OCI-LY7 (cell line): ENCODE data around the gene SUSD3. TPM values are rescaled to one million over a fixed set of nuclear protein-coding genes. Genes with fewer than 3 reads are reported as not detected.

Experiments used
- BruUV-seq: library from RNA; stranded (reverse); fragments of 400-500 nt; replicated peaks from 2 replicates; lab custom pipeline; 2021; lab: Mats Ljungman, UMichigan
- CTCF ChIA-PET: fragments of 300-600 bp; sonication (Branson Sonifier 250); formaldehyde crosslinking; loops from one replicate; lab custom pipeline; 2022; ENCODE audit warnings: antibody characterized with exemption; ENCODE audit not compliant: unreplicated experiment; lab: Charles Lee
- POLR2A ChIA-PET: fragments of 300-600 bp; sonication (Branson Sonifier 250); formaldehyde crosslinking; loops from one replicate; lab custom pipeline; 2022; ENCODE audit warnings: antibody characterized with exemption; lab: Charles Lee
- DNase-seq: peaks from one replicate; pipeline ENCODE4 v3.0.0-alpha.2; 2015; ENCODE audit warnings: low spot score
- H2AFZ ChIP-seq: fragments of 200-600 bp; sonication (generic), shearing (Covaris generic); 2 replicates; pipeline ENCODE4 v1.6.1; 2014; ENCODE audit warnings: mild to moderate bottlenecking, antibody characterized with exemption, low read length, moderate library complexity
- H3K27ac ChIP-seq: fragments of 200-600 bp; sonication (generic); 2 replicates; pipeline ENCODE4 v1.5.1; 2014; ENCODE audit warnings: mixed run types, low read depth, mild to moderate bottlenecking, moderate library complexity, low read length, inconsistent platforms; ENCODE audit not compliant: poor library complexity, severe bottlenecking
- H3K36me3 ChIP-seq: fragments of 200-600 bp; sonication (generic); 2 replicates; pipeline ENCODE4 v1.6.1; 2014; ENCODE audit warnings: mild to moderate bottlenecking, antibody characterized with exemption, low read length, moderate library complexity, mixed read lengths; ENCODE audit not compliant: insufficient read depth
- H3K4me1 ChIP-seq: fragments of 200-600 bp; sonication (generic); 2 replicates; pipeline ENCODE4 v1.5.1; 2014; ENCODE audit warnings: mild to moderate bottlenecking, low read length; ENCODE audit not compliant: insufficient read depth, poor library complexity, severe bottlenecking
- H3K4me2 ChIP-seq: fragments of 200-600 bp; sonication (generic); 2 replicates; pipeline ENCODE4 v1.6.1; 2014; ENCODE audit warnings: mild to moderate bottlenecking, low read length
- H3K4me3 ChIP-seq: fragments of 200-600 bp; sonication (generic); 2 replicates; pipeline ENCODE4 v1.5.1; 2014; ENCODE audit warnings: mild to moderate bottlenecking, low read depth, low read length; ENCODE audit not compliant: poor library complexity, severe bottlenecking
- H3K79me2 ChIP-seq: fragments of 200-600 bp; sonication (generic); 2 replicates; pipeline ENCODE4 v1.6.1; 2016; ENCODE audit warnings: low read depth, mild to moderate bottlenecking, low read length, moderate library complexity, mixed read lengths; ENCODE audit not compliant: insufficient read depth
- H3K9me2 ChIP-seq: fragments of 200-600 bp; sonication (generic); 2 replicates; pipeline ENCODE4 v1.6.1; 2016; ENCODE audit warnings: mild to moderate bottlenecking, low read length, mixed read lengths; ENCODE audit not compliant: insufficient read depth
- H3K9me3 ChIP-seq: fragments of 200-600 bp; sonication (generic); 2 replicates; pipeline ENCODE4 v1.6.1; 2014; ENCODE audit warnings: mild to moderate bottlenecking, mixed run types, low read length, mixed read lengths
- H4K20me1 ChIP-seq: fragments of 200-600 bp; sonication (generic); 2 replicates; pipeline ENCODE4 v1.6.1; 2014; ENCODE audit warnings: mild to moderate bottlenecking, antibody characterized with exemption, low read length, moderate library complexity, mixed read lengths; ENCODE audit not compliant: insufficient read depth
- EZH2phosphoT487 ChIP-seq: fragments of 200-600 bp; sonication (generic); IDR thresholded peaks from 2 replicates; pipeline ENCODE4 v1.6.1; 2018; ENCODE audit warnings: low read depth, borderline replicate concordance, mild to moderate bottlenecking, mixed run types, antibody characterized with exemption, low read length, moderate library complexity, mixed read lengths
- intact Hi-C: fragments of 100-400 bp; cut with micrococcal nuclease; formaldehyde crosslinking; loops from one replicate; pipeline ENCODE4 v1.10.0; 2022; ENCODE audit not compliant: unreplicated experiment
- total RNA-seq, 2 experiments: library from RNA; depleted of rRNA in 1 of 2; stranded (reverse); fragments of >200 nt in 1 of 2; shearing (Covaris generic) in 1 of 2; gene quantifications; 2 replicates each; pipeline ENCODE4 v1.2.3, GENCODE V29; 2014 to 2022
- TF ChIP-seq, protein P1 (sequence below): fragments of 200-600 bp; sonication (generic); conservative IDR thresholded peaks from 2 replicates; pipeline ENCODE4 v1.5.1; 2014; ENCODE audit warnings: mild to moderate bottlenecking, antibody characterized with exemption, low read length, moderate library complexity, mixed read lengths

The SUSD3 gene
- total RNA-seq, 2 experiments from 2014 or later, result 94.1 to 201 TPM

- intact Hi-C loops, result loop anchor here (10.0 kb wide), 2 partner anchors 459 to 859 kb away; no protein-coding TSS in a partner anchor
- no peak for DNase-seq
- ChIA-PET POLR2A (interaction anchor here (0.7 to 1.3 kb wide), 4 partner anchors 9 to 47 kb away, joined by 3 read pairs; partner anchors contain the start of gene CARD19), CTCF (no interaction called here)
- Histone ChIP-seq H3K9me2 (no peaks in the 10 kb centered on the region), H4K20me1 (no peaks in the 10 kb centered on the region), H3K36me3 (no peaks in the 10 kb centered on the region), H3K4me2 (no peak overlapping the region), H3K9me3 (peaks cover 22% of the 10 kb centered on the region), H3K4me1 (peaks cover 24% of the 10 kb centered on the region), H3K79me2 (no peaks in the 10 kb centered on the region), H2AFZ (no peak overlapping the region), H3K4me3 (no peak overlapping the region), H3K27ac (no peak overlapping the region)
- no TSS peak for BruUV-seq
- TF ChIP-seq, protein P1, sequence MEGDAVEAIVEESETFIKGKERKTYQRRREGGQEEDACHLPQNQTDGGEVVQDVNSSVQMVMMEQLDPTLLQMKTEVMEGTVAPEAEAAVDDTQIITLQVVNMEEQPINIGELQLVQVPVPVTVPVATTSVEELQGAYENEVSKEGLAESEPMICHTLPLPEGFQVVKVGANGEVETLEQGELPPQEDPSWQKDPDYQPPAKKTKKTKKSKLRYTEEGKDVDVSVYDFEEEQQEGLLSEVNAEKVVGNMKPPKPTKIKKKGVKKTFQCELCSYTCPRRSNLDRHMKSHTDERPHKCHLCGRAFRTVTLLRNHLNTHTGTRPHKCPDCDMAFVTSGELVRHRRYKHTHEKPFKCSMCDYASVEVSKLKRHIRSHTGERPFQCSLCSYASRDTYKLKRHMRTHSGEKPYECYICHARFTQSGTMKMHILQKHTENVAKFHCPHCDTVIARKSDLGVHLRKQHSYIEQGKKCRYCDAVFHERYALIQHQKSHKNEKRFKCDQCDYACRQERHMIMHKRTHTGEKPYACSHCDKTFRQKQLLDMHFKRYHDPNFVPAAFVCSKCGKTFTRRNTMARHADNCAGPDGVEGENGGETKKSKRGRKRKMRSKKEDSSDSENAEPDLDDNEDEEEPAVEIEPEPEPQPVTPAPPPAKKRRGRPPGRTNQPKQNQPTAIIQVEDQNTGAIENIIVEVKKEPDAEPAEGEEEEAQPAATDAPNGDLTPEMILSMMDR, result no peak
- TF ChIP-seq EZH2phosphoT487, result no peak
Measured at GRCh38 chr9:93105620-93106019, 47.1 kb downstream of the SUSD3 start.

DNA sequence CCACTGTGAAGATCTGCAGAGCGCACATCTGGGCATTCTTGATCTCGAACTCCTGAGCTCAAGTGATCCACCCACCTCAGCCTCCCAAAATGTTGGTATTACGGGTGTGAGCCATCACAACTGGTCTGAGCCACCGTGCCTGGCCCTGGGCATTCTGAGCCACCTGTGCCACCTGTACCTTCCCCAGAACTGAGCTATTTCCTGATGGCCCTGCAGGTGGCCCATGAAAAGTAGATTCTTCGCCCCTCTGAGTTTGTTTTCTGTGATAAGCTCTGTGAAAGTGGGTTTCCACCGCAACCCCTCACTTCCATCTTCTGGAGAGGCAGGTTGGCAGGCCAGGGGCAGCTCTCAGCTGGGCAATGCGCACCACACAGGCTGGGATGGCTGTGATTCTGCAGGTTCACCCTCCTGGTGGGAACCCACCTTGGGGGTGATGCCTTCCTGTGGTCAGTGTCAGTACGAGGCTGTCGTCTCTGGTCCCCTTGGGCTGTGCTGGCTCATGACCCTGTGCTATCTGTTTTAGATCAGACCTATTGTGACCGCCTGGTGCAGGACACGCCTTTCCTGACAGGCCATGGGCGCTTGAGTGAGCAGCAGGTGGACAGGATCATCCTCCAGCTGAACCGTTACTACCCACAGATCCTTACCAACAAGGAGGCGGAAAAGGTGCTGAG, 48.8 kb downstream of the SUSD3 start:
- H3K27ac ChIP-seq, result no peak overlapping the region
- no peaks in the 10 kb centered on the region for H4K20me1 ChIP-seq
- TF ChIP-seq, protein P1, result no peak
- TF ChIP-seq EZH2phosphoT487, result no peak
- no peaks in the 10 kb centered on the region for H3K36me3 ChIP-seq
- H2AFZ ChIP-seq, result no peak overlapping the region
- no peak overlapping the region for H3K4me3 ChIP-seq
- H3K4me1 ChIP-seq, result peaks cover 31% of the 10 kb centered on the region
- DNase-seq, result no peak
- H3K4me2 ChIP-seq, result no peak overlapping the region
- H3K79me2 ChIP-seq, result no peaks in the 10 kb centered on the region
- ChIA-PET CTCF (interaction anchor here (0.6 kb wide), 1 partner anchor 570 kb away, joined by 3 read pairs; no protein-coding TSS in a partner anchor), POLR2A (interaction anchor here (0.7 to 1.0 kb wide), 3 partner anchors 27 to 463 kb away, joined by 3 to 5 read pairs (median 3); partner anchors contain the start of gene NINJ1)
- H3K9me2 ChIP-seq, result no peaks in the 10 kb centered on the region
- peaks cover 21% of the 10 kb centered on the region for H3K9me3 ChIP-seq
- intact Hi-C loops, result loop anchor here (10.0 kb wide), 2 partner anchors 458 to 858 kb away; no protein-coding TSS in a partner anchor
- no TSS peak for BruUV-seq

DNA sequence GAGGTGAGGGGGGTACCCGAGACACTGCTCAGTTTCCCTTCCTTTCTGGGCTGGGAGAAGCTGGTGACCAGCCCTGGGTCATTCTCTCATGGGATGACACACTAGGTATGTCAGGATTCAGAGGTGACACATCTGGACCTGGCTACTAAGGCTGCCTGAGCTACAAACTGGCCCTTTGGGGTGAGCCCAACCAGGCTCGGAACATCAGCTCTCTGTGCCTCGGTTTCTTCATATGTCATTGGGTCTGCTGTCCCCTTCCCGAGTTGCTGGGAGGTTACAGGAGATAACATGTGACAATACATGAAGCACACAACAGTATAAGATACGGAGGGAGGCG, 49.3 kb downstream of the SUSD3 start:
- Histone ChIP-seq H2AFZ (no peak overlapping the region), H4K20me1 (no peaks in the 10 kb centered on the region), H3K4me2 (no peak overlapping the region), H3K4me3 (no peak overlapping the region), H3K79me2 (no peaks in the 10 kb centered on the region), H3K27ac (no peak overlapping the region), H3K36me3 (no peaks in the 10 kb centered on the region), H3K9me3 (peaks cover 17% of the 10 kb centered on the region), H3K9me2 (no peaks in the 10 kb centered on the region), H3K4me1 (peaks cover 31% of the 10 kb centered on the region)
- DNase-seq, result no peak
- BruUV-seq, result no TSS peak
- CTCF ChIA-PET, result interaction anchor here (0.7 kb wide), 1 partner anchor 112 kb away, joined by 3 read pairs; no protein-coding TSS in a partner anchor
- intact Hi-C loops, result loop anchor here (10.0 kb wide), 2 partner anchors 457 to 857 kb away; no protein-coding TSS in a partner anchor
- POLR2A ChIA-PET, result interaction anchor here (0.7 to 1.0 kb wide), 2 partner anchors 153 to 462 kb away, joined by 3 to 5 read pairs; no protein-coding TSS in a partner anchor
- TF ChIP-seq, protein P1, result no peak
- no peak for TF ChIP-seq EZH2phosphoT487
